Activated CD8-positive, alpha-beta memory T cell treated with anti-CD3 and anti-CD28 coated beads for 36 hours (primary cell): ENCODE results near the gene UBXN11. TPM values are rescaled to one million over a fixed set of nuclear protein-coding genes. Genes with fewer than 3 reads are reported as not detected.

Experiments used
- CTCF ChIA-PET: fragments of 350-600 bp; sonication (Branson Sonifier 250); formaldehyde crosslinking; loops from one replicate; lab custom pipeline; 2021; ENCODE audit warnings: antibody characterized with exemption; lab: Charles Lee
- POLR2A ChIA-PET: fragments of 350-600 bp; sonication (Branson Sonifier 250); formaldehyde crosslinking; loops from one replicate; lab custom pipeline; 2021; ENCODE audit warnings: antibody characterized with exemption; lab: Charles Lee
- total RNA-seq, 2 experiments: library from RNA; stranded (reverse); gene quantifications; one replicate each; pipeline ENCODE4 v1.2.3, GENCODE V29; 2021

Gene UBXN11
- total RNA-seq, 2 experiments from 2014 or later, result 27.6 to 27.8 TPM

DNA sequence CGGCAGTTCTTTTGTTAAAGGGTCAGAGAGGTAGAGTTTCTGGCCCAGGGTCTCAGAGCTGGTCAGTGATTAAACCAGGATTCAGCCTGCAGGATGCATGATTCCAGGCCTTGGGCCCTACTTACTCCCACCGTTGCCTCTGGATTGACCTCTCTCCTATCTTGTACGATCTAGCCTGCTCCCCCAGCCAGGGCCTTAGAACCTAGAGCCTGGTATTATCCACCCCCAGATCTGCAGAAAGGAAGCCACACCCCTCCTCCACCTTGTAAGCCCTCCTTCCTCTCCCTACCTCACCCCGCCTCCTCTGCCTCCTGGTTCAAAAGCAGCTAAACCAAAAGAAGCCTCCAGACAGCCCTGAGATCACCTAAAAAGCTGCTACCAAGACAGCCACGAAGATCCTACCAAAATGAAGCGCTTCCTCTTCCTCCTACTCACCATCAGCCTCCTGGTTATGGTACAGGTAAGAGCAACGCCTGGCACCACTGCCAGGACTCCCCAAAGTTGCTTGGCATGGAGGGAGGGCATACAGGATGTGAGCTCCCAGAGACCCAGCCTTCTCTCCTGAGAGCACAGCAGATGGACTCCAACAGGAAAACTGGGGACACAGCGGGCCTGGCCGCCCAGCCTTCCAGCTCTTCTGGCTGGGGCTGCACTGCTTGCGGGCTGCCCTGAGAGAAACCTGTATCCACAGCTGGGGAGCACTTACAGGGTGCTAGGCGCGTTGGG lies 11.3 kb upstream of the UBXN11 start, which contains the start of gene CD52:
Gene CD52 (plus strand): TSS at position 347 of the 726 bp plus-strand sequence. CDS start 60 bp downstream, at position 407.
- ChIA-PET POLR2A (interaction anchor here (0.9 to 5.2 kb wide), 8 partner anchors 8 to 183 kb away, joined by 3 to 57 read pairs (median 5); partner anchors contain the start of genes CEP85 and SH3BGRL3), CTCF (interaction anchor here (0.6 to 9.2 kb wide), 11 partner anchors 10 to 152 kb away, joined by 3 to 144 read pairs (median 6); partner anchors contain the start of genes CEP85 and SH3BGRL3)

GRCh38 chr1:26317146-26317545 lies 10.7 kb upstream of the UBXN11 start:
- POLR2A ChIA-PET, result interaction anchor here (0.9 to 5.2 kb wide), 4 partner anchors 31 to 183 kb away, joined by 3 to 57 read pairs (median 10); partner anchors contain the start of genes CEP85 and SH3BGRL3

GRCh38 chr1:26315874-26316850 lies 9.7 kb upstream of the UBXN11 start:
- POLR2A ChIA-PET, result interaction anchor here (0.6 to 5.2 kb wide), 3 partner anchors 30 to 147 kb away, joined by 3 to 57 read pairs (median 9); no protein-coding TSS in a partner anchor
- CTCF ChIA-PET, result interaction anchor here (0.6 to 9.2 kb wide), 12 partner anchors 8 to 101 kb away, joined by 3 to 144 read pairs (median 6); partner anchors contain the start of gene SH3BGRL3

More at GRCh38 chr1:26317146-26317545, 10.7 kb upstream of the UBXN11 start:
- CTCF ChIA-PET, result interaction anchor here (1.1 to 9.2 kb wide), 8 partner anchors 9 to 100 kb away, joined by 3 to 144 read pairs (median 8); partner anchors contain the start of genes CEP85 and SH3BGRL3

GRCh38 chr1:26314501-26314900 lies 8.1 kb upstream of the UBXN11 start:
- ChIA-PET CTCF (interaction anchor here (1.0 to 2.4 kb wide), 12 partner anchors 8 to 103 kb away, joined by 3 to 11 read pairs (median 4); partner anchors contain the start of genes CEP85, SH3BGRL3 and UBXN11), POLR2A (interaction anchor here (1.1 kb wide), 1 partner anchor 26 kb away, joined by 4 read pairs; no protein-coding TSS in a partner anchor)

- ChIA-PET CTCF (interaction anchor here (0.6 to 4.5 kb wide), 11 partner anchors 10 to 109 kb away, joined by 3 to 26 read pairs (median 8); partner anchors contain the start of genes CD52 and SH3BGRL3), POLR2A (interaction anchor here (0.6 to 3.1 kb wide), 4 partner anchors 10 to 62 kb away, joined by 4 to 19 read pairs (median 10); partner anchors contain the start of gene CD52)
These were observed 1.8 kb upstream of the UBXN11 start for GRCh38 chr1:26307966-26308899.

DNA sequence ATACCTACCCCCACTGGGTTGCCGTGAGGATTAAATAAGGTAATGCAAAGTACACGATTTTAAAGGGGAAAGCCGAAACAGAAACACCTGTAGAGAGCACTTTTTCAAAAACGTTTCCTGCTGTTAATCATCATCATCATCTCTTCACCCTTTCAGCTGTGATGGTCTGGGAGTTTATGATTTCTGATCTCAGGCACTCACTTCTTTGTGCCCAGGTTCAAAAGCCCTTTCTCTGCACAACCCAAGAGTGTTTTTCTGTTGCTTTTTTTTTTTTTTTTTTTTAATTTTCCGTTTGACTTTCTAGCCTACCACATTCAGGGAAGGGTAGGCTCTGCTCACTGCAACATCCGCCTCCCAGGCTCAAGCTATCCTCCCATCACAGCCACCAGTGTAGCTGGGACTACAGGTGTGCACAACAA lies 936 bp upstream of the UBXN11 start:
- POLR2A ChIA-PET, result interaction anchor here (0.6 to 3.1 kb wide), 6 partner anchors 11 to 78 kb away, joined by 4 to 19 read pairs (median 7); partner anchors contain the start of gene CD52
- CTCF ChIA-PET, result interaction anchor here (0.7 to 4.5 kb wide), 11 partner anchors 8 to 110 kb away, joined by 3 to 26 read pairs (median 6); partner anchors contain the start of genes CD52 and SH3BGRL3

- POLR2A ChIA-PET, result interaction anchor here (3.1 kb wide), 1 partner anchor 17 kb away, joined by 19 read pairs; no protein-coding TSS in a partner anchor
- CTCF ChIA-PET, result interaction anchor here (1.2 to 3.2 kb wide), 4 partner anchors 9 to 25 kb away, joined by 3 to 14 read pairs (median 7); no protein-coding TSS in a partner anchor
These were observed 658 bp downstream of the UBXN11 start for GRCh38 chr1:26305667-26306289.

- ChIA-PET CTCF (no interaction called here), POLR2A (interaction anchor here (1.5 kb wide), 1 partner anchor 12 kb away, joined by 3 read pairs; no protein-coding TSS in a partner anchor)
These were observed 3.6 kb downstream of the UBXN11 start for GRCh38 chr1:26302733-26303405.

- CTCF ChIA-PET, result interaction anchor here (1.0 to 1.6 kb wide), 3 partner anchors 10 to 21 kb away, joined by 3 to 5 read pairs (median 4); no protein-coding TSS in a partner anchor
- POLR2A ChIA-PET, result no interaction called here
These were observed 5.7 kb downstream of the UBXN11 start for GRCh38 chr1:26300578-26301275.

- ChIA-PET POLR2A (no interaction called here), CTCF (no interaction called here)
These were observed 8.7 kb downstream of the UBXN11 start for GRCh38 chr1:26297791-26298124.

DNA sequence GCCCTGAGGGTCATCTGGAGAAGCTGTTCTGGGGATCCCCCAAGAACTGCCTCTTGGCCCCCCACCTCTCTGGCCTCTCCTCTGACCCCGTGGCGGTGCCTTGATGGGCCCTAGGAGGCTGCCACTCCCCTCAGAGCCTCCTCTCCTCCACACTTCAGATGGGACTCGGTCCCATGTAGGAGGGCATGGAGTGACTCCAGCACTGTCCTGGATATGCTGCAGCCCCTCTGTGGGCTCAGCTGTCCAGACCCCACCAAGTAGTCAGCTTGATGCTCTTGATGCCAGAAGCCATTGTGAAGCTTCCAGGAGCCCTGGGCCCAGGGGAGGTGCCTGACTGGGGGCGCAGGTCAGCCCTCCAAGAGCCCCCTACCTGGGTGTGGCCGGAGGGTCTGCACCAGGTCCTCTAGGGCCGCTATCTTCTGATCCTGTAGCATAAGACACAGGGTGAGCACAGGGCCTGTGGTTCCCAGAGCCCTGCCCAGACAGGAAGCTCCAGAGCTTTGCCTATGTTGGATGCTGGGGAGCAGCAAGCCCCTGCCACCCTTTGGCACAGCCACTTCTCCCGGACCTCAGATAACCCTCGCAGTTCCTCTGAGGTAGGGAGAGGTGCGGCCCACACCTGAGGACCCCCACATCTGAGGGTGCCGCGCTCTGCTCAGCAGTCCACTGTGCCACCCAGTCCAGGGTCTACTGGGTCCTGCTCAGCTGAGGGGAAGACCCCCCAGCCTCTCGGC lies 9.2 kb downstream of the UBXN11 start:
- POLR2A ChIA-PET, result no interaction called here
- CTCF ChIA-PET, result interaction anchor here (0.5 to 1.8 kb wide), 3 partner anchors 10 to 24 kb away, joined by 3 to 5 read pairs (median 3); no protein-coding TSS in a partner anchor

DNA sequence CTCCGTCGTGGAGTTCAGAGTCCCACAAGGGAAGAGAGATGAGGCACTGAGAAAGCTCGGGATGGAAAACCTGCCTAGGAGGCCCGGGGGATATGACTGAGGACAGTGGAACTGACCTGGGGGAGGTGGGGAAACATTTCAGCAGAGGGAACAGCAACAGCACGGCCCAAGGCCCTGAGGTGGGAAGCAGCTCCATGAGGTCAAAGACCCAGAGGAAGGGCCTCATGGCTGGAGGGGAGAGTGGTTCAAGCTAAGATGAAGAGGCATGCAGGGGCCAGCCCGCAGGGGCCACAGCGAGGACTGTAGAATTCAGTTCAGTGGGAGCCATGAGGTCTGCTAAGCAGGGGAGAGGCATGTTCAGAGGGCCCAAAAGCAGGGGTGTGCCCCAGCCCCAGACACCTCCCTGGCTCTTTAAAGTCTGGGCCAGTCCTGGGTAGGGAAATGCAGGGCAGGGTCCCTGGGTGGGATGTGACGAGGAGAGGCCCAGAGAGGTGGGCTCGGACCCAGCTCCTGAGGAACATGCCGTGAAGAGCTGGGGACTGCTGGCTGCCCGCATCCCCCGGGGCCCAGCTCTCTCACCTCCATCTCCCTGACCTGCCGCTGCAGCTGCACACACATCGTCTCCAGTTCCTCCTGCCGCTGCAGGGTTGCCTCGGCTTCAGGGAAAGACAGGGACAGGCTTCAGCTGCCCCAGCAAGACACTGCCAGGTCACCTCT lies 9.9 kb downstream of the UBXN11 start:
- POLR2A ChIA-PET, result no interaction called here
- CTCF ChIA-PET, result interaction anchor here (0.5 to 1.8 kb wide), 4 partner anchors 11 to 25 kb away, joined by 3 to 5 read pairs (median 3); no protein-coding TSS in a partner anchor

DNA sequence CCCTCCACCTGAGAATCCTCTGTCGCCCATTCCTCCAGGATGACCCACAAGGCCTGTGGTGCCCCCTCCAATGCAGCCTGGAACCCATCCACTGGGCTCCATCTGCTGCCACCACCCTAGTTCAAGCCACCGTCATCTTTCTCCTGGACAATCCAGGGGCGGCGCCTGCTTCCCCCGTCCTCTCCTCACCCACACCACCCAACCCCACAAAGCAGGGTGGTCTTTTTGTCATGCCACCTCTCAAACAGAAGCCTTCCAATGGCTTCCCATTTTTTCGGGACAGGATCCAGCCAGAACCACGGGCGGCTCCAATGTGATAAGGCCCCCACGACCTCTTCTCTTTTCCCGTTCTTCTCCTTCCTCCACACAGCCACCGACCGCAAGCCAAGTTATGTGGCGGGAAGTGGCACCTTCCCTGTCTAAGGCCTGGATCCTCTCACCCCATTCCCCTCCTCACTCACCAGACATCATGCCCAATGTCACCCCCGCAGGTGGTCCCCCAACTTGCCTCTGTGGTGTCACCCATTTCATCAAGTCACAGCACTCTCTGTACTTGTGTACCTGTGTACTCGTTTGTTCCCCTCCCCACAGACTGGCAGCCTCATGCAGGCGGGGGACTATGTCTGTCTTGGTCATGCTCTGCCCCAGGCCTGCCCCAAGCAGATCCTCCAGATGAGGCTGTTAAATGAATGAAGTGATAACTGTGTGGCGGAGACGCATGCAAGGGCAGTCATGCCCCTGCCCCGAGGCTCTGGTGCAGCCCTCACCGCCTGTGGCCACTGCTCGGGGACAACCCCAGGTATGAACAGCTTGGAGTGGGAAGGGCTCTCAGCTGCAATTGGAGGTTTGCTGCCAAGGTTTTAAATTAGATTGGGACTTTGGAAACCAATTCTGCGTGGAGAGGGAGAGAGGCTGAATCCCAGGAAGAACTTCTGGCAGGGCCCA lies 11.0 kb downstream of the UBXN11 start:
- POLR2A ChIA-PET, result no interaction called here
- CTCF ChIA-PET, result interaction anchor here (0.8 to 1.8 kb wide), 2 partner anchors 13 to 26 kb away, joined by 3 to 5 read pairs; no protein-coding TSS in a partner anchor
